ENCODE data around the gene ECE1.
A peak's percentile ranks its signal among the peaks of the same experiment; 100 is the strongest.
"Not testable (repeated sequence)": the region's sequence is repeated elsewhere in the genome, so short reads cannot be mapped to it uniquely, and the experiment has no call there.

Gene ECE1

GRCh38 chr1:21246905-21247642 is 43.2 kb downstream of the ECE1 start:
- no peak for DNase-seq

GRCh38 chr1:21245688-21246229 is 44.5 kb downstream of the ECE1 start:
- DNase-seq = no peak

GRCh38 chr1:21244986-21245687 is 45.1 kb downstream of the ECE1 start:
- no peak for DNase-seq

GRCh38 chr1:21244154-21244553 is 46.1 kb downstream of the ECE1 start:
- no peak for DNase-seq

- no peak for DNase-seq
These were observed 47.4 kb downstream of the ECE1 start for GRCh38 chr1:21242846-21243245.

- no peak for DNase-seq
These were observed 48.3 kb downstream of the ECE1 start for GRCh38 chr1:21241771-21242581.

GRCh38 chr1:21240706-21241105 is 49.6 kb downstream of the ECE1 start:
- no peak for DNase-seq

GRCh38 chr1:21239221-21239620 is 51.0 kb downstream of the ECE1 start:
- no peak for DNase-seq

- DNase-seq = no peak
These were observed 52.0 kb downstream of the ECE1 start for GRCh38 chr1:21238141-21238800.

GRCh38 chr1:21237446-21238088 is 52.7 kb downstream of the ECE1 start:
- no peak for DNase-seq

- DNase-seq = no peak
These were observed 54.1 kb downstream of the ECE1 start for GRCh38 chr1:21236178-21236577.

GRCh38 chr1:21234779-21235178 is 55.5 kb downstream of the ECE1 start:
- DNase-seq = no peak

- no peak for DNase-seq
These were observed 56.8 kb downstream of the ECE1 start for GRCh38 chr1:21233490-21233889.

GRCh38 chr1:21232044-21232443 is 58.2 kb downstream of the ECE1 start:
- DNase-seq = peak; percentile 54

GRCh38 chr1:21229246-21230000 is 60.8 kb downstream of the ECE1 start:
- DNase-seq = no peak

- not testable (repeated sequence) for DNase-seq
These were observed 62.0 kb downstream of the ECE1 start for GRCh38 chr1:21228224-21228623.

GRCh38 chr1:21225065-21225464 is 65.2 kb downstream of the ECE1 start:
- no peak for DNase-seq

GRCh38 chr1:21220815-21221214 is 69.4 kb downstream of the ECE1 start:
- DNase-seq = no peak

GRCh38 chr1:21219674-21220073 is 70.6 kb downstream of the ECE1 start:
- no peak for DNase-seq

GRCh38 chr1:21217812-21218596 is 72.3 kb downstream of the ECE1 start:
- no peak for DNase-seq
